HL-60 (cell line): Measurements from ENCODE around the gene TTLL3.

ENCODE experiments used
- CTCF ChIP-seq: IDR thresholded peaks from one replicate; pipeline ENCODE4 v1.5.1; 2011; ENCODE audit warnings: low read length, control low read depth, inconsistent platforms; ENCODE audit not compliant: insufficient read depth
- TF ChIP-seq, protein P1 (sequence below): IDR thresholded peaks from 2 replicates; pipeline ENCODE4 v1.6.1; 2012; ENCODE audit warnings: low read depth; ENCODE audit not compliant: insufficient replicate concordance

DNA sequence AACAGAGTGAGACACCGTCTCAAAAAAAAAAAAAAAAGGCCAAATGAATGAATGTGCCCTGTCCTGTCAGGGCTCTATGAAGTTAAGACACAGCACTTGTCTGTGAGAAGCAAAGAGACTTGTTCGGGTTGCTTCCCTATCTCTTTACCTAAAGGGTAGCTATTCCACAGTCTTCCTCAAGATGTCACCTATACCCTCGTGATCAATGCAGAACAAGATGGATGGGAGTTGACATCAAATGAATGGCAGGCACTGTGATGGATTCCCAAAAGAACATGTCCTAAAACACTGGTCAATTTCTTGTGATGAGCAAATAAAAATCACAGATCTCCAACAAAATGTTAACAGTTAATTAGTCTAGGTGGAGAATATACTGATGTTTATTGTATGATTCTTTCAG lies 27.3 kb upstream of the TTLL3 start:
- TF ChIP-seq CTCF: no peak
- TF ChIP-seq, protein P1, sequence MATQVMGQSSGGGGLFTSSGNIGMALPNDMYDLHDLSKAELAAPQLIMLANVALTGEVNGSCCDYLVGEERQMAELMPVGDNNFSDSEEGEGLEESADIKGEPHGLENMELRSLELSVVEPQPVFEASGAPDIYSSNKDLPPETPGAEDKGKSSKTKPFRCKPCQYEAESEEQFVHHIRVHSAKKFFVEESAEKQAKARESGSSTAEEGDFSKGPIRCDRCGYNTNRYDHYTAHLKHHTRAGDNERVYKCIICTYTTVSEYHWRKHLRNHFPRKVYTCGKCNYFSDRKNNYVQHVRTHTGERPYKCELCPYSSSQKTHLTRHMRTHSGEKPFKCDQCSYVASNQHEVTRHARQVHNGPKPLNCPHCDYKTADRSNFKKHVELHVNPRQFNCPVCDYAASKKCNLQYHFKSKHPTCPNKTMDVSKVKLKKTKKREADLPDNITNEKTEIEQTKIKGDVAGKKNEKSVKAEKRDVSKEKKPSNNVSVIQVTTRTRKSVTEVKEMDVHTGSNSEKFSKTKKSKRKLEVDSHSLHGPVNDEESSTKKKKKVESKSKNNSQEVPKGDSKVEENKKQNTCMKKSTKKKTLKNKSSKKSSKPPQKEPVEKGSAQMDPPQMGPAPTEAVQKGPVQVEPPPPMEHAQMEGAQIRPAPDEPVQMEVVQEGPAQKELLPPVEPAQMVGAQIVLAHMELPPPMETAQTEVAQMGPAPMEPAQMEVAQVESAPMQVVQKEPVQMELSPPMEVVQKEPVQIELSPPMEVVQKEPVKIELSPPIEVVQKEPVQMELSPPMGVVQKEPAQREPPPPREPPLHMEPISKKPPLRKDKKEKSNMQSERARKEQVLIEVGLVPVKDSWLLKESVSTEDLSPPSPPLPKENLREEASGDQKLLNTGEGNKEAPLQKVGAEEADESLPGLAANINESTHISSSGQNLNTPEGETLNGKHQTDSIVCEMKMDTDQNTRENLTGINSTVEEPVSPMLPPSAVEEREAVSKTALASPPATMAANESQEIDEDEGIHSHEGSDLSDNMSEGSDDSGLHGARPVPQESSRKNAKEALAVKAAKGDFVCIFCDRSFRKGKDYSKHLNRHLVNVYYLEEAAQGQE: no peak
